Activated CD8-positive, alpha-beta memory T cell treated with anti-CD3 and anti-CD28 coated beads, Interleukin-2, amount 50 U/mL, for 24 hours (primary cell): ENCODE measurements around the gene BCL11B.
A peak's percentile ranks its signal among the peaks of the same experiment; 100 is the strongest.

Source experiments
- DNase-seq: peaks from one replicate; pipeline ENCODE4 v3.0.0-alpha.2; 2020; ENCODE audit errors: extremely low read depth

The BCL11B gene

DNA sequence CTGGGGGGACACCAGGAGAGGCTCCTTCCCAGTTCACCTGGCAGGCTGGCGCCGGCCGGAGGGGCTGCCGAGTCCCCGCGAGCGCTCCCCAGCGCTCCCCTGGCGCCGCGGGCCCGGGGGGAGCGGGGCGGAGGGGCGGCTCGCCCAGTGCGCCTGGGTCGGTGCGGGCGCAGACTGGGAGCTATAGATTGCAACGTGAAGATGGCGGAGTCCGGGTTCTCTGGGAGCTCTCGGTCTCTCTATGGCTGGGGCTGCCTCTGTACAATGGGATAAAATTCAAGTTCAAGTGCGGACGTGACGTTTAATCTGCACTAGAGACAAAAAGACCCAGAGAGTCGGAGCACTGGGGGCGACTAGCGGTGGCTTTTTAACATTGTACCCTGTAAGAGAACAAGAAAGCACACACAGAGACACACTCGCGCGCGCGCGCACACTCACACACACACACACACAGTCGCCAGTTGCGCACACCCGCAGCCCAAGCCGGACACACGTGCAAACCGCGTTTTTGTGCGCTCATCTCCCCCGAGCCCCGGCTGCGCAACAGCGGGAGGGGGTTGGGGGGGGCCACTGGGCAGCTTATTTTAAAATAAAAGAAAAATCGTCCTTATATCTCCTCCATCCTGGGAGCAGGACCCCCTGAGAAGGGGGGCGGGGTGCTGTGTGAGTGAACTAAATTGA, at the start of gene BCL11B:
Gene BCL11B (minus strand): TSS at position 247 of the 681 bp plus-strand sequence. CDS start 979 bp downstream, outside the sequence.
- DNase-seq: peak; percentile 71

DNA sequence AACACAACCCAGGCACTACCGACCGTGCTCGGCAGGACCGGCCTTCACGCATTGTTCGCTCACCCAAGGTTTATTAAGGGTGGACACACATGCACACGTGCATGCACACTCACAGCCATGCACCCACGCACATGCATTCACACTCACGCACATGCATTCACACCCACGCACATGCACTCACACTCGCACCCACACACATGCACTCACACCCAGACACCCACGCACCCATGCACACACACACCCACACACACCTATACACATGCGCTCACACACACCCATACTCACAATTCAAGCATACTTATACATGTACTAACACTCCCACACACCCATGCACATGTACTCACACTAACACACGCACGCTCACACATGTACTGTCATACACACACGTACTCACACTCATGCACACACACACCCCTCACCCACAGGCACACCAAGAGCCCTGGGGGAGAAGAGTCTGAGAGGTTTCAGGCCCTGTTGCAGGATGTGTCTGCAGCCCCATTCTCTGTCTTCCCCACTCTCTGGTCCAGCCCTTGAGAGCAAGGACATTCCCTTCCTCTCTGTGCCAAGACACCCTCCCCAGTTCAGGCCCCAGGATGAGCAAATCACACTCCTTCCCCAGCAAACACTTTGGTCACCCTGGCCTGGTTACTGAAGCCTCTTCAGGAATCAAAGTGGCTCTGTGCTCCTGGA, 49.4 kb upstream of the BCL11B start:
- no peak for DNase-seq

DNA sequence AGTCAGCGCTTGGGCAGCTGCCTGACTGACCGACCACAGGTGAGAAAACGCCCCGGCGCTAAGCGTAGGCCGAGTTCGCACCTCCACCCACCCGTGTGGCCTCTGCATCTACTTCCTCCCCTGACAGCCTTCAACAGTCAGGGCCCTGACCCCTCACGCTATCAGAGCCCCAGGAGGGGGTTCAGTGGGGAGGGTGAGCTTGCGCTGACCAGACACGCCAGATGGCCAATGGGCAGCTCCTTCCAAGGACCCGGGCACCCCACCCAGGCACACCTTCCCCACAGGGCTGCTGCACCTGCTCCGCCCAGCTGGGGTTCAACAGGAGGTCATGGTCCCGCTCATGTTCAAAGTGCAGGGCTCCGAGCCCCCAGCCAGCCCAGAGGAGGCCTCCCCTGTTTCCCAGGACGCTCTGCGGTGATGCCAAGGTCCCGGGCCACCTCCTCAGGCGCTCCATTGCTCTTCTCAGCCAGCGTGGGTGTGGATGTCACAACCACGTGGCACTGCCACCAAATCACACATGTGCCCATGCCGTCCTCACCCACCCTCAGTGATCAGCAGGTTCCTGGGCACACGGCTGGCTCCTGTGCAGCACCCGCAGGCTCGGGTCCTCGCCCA, 48.7 kb upstream of the BCL11B start:
- DNase-seq: no peak

DNA sequence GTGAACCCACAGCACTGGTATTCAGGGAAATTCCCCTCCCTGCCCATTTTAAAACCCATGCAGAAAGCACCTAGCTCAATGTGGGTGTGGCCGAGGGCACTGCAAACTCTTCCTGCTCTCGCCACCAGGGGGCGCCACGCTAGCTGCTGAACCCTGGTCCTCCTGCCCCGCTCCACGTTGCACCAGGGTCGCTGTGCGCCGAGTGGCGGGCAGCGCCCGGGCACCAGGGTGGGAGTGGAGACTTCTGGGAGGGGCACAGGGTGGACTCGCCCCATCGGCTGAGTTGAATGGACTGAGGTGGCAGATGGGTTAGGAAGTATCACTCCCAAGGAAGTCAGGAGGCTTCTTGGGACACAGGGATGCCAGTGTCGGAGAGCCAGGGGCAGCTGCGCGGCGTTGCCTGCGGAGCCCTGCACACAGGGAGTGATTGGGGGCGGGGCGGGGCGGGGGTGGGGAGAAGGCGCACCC, 48.1 kb upstream of the BCL11B start:
- DNase-seq: peak; percentile 41

DNA sequence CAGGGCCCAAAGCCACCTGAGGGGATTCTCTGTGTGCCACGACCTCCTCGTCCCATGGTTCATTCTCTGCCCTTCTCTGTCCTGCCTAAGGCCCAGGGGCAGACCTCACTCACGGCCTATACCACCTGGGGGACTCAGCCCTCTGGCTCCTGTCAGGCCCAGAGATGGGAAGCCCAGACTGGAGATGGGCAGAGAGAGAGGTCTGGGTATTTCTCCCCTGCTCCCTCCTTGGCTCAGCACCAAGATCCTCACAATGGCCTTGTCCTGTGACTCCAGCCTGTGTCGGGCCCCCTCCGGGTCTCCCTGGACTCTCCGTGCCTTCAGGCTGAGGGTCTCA, 46.9 kb upstream of the BCL11B start:
- DNase-seq: no peak

DNA sequence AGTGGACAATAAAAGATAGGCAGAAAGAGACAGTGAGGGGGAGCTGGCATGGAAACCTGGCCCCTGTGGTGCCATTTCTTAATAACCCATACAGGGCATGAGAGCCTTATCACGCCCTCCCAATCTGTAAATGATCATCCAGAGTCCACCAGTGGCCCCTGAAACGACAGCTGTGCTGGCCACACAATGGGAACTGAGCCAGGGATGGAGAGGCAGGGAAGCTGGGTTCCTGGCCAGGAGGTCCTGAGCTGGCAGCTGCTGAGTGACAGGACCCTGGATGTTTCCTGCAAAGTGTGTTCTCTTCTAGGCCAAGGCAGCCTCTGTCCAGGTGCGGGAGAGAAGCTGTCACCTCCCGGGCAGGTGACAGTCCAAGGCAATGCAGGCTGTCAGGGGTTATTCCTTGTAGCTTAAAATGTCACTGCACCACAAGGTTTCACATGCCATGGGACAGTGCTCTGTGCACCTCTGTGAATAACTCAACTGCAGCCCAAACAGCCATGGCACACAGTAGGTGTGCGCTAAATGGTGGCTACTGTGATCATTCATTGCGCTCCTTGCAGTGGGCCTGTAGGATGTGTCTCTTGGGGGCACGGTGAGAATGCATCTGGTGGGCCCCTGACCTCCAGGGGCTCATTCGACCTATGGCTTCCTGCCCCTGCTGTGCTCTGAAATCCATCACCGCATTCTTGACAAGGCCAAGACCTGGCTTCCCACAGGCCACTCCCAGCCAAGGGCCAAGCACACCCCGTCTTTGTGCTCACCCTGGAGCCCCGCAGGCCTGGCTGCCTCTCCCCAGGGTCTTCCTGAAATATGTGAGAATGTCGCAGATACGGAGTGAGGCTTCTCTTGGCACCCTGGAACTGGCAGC, 46.3 kb upstream of the BCL11B start:
- DNase-seq: no peak

DNA sequence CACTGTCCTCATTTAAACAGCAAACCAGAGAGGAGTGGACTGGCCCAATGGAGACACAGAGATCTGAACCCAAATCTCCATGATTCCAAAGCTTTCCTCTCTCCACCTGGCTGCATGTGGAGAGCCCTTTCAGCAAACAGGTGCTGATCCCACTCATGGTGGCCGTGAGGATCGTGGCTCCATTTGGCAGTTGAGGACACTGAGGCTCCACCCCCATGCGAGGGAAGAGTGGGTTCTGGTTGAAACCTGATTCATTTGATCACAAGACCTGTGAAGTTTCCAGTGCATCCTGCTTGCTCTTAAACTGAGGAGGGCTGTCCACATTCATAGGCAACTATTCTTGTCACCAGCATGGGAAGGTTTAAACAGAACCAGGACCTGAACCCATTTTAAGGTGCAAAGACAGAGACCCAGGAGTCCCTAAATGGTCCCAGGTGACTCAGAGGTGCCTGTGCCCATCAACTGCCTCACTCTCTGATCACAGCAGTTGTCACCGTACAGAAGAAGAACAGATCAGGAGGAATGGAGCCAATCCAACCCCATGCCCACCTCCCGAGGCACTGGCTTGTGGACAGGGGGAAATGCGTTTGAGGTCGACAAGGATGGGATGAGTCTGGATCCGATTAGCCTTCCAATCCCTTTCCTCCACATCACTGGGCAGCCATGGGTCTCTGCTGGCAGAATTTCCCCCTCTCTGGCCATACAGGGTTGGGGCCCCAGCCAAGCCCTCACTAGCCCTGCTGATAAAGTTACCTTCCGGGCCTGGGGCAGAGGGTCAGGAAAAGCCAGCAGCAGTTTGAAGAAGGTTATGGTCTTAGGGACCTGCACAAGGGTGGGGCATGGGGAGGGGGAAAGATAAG, 45.5 kb upstream of the BCL11B start:
- DNase-seq: no peak

DNA sequence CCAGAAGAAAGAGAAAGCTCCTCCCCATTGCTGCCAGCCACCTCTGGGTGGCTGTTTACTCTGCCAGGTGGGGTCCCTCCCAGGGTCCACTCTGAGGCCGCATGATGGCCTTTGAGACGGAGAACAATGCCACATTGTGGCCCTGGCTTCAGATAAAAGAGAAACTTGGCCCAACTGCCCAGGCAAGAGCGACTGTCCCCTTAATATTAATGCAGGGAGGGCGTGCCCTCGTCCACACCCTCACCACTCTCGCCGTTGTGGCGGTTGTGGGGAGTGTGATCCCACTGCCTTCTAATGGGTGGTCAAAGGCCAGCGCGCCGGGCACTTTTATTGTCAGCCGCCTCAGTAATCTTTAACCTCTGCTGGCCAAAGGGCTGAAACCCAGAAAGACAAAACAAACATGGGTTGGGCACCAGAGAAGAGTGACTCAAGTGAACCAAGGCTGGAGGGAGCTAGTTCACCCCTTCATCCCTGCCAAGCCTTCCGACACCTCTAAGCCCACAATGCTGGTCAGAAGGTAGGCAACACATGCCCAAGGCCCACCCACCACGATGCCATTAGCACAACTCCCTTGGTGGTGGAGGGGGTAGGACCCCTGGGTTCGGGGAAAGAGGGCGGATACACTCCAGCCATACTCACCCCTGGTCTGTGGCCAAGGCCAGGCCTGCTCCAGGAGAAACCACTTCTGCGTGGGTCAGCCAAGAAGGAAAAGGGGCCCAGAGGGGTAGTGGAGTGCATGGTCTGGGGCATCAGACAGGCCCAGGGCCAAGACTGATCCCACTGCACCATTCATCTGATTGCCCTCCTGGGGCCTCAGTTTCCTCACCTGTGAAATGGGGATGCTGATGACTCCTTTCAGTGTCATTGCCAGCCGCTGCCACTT, 44.5 kb upstream of the BCL11B start:
- no peak for DNase-seq

DNA sequence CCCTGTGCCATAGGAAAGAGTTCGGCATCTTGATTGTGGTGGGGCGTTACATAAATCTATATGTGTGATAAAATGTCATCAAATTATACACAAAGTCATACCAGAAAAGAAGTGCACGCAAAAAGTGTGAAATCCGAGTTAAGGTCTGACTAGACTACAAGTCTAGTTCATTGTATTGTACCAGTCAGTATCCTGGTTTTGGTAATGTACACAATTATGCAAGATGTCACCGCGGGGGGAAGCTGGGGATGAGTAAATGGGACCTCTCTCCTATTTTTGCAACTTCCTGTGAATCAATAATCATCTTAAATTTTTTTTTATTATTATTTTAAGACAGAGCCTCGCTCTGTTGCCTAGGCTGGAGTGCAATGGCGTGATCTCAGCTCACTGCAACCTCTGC, 43.2 kb upstream of the BCL11B start:
- DNase-seq: no peak

DNA sequence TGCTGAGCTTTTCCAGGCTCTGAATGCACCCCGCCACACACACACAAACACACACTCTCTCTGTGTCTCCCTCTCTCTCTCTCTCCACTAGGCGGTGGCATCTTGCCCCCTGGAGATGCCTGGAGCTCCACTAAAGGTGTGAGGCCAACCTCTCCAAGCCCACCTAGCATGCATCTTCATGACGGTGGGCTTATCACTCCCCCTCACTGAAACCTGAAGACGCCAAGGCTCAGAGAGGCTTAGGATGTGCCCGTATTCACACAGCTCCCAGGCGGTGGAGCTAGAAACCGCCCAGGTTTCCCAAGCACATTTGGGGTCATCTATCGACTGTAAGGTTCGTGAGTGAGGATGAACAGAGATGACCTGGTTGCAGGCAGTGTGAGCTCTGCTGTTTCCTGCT, 42.6 kb upstream of the BCL11B start:
- no peak for DNase-seq

DNA sequence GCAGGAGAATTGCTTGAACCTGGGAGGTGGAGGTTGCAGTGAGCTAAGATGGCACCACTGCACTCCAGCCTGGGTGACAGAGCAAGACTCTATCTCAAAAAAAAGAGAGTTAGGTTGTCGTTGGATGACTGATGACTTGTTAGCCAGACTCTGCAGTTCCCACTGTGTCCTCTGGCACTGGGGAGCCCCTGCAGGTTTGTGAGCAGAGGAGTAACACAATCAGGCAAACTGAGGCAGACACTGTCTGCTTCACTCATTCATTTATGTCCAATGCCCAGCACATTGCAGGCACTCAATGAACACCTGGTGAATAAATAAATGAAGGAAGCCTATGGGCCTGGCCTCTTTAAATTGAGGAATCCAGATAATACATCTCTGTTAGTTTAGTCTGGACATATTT, 41.2 kb upstream of the BCL11B start:
- no peak for DNase-seq

DNA sequence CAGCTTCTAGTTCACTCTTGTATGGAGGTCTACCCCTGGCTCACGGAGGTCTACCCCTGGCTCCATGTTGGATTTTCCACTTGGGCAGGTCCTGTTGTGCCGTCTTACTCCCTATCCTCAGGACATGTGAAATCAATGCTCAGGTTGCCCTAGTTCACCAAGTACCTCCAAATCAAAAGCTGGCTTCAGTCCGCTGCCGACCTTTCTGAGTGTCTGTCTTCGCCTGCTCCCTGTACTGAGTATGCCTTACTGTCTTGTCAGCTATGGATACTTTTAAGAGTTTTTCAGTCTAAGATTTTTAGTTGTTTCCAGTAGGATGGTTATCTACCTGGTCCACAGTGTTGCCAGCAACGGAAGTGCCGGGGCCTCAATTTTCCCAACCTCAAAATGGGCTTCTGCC, 40.1 kb upstream of the BCL11B start:
- no peak for DNase-seq

DNA sequence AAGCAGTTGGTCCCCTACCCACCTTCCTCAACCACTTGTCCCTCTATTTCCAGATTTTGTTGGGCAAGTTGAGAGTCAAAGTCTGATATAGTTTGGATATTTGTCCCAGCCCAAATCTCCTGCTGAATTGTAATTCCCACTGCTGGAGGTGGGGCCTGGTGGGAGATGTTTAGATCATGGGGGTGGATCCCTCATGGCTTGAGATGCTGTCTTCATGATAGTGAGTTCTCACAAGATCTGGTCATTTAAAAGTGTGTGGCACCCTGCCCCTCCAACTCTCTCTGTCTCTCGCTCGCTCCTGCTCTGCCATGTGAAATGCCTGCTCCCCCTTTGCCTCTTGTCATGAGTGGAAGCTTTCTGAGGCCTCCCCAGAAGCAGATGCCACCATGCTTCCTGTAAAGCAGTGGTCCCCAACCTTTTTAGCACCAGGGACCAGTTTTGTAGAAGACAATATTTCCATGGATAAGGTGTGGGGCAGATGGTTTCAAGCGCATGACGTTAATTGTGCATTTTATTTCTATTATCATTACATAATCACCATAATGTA, 37.3 kb upstream of the BCL11B start:
- no peak for DNase-seq

DNA sequence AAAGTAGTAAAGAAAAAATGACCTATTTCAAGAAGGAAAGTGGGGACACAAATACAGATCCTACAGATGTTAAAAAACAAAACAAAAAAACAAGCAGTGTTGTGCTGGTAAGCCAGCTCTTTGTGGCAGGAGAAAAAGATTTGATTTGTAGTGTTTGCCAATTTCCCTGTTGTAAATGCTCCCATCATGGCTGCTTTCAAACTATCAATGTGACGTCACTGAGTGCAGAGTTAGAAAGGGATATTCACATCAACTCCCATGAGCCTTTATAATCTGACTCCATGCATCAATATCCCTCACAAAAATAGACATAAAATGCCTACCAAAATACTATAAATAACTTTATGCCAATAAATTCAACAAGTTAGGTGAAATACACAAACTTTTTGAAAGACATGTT, 32.2 kb upstream of the BCL11B start:
- DNase-seq: no peak

DNA sequence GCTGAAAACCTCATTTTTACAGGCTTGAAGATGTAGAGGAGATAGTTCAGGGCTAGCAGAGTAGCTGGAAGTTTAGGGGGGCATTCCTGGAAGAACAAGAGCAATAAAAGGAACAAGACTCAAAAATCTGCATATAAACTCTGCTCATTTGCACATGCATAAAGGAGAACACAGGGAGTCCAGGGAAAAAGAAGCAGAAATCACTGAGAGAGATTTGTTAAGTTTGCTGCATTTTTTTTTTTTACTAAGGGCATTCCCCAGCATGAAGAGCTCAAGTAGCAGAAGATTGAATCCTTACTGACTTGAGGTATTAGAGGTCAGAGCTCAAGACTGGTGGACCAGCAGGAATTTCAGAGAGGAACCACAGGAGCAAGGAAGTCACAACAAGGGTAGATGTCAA, 28.2 kb upstream of the BCL11B start:
- DNase-seq: no peak

DNA sequence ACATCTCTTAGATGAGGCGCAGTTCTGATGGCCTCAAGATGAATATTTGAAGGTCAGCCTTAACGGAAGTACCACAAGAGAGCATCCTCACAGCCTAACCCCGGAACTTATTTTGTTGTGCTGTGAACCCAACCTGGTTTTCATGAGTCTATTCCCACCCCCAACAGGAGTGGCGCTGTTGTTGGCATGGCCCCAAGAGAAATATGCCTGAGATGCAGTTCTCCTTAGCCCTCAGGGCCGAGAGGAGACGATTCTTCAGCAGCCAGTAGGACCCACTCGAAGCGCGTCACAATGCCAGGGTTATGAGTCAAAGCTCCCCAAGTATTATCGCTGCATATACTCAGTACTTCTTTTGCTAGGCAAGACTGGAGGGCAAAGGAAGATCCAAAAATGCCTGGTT, 24.5 kb upstream of the BCL11B start:
- DNase-seq: no peak

DNA sequence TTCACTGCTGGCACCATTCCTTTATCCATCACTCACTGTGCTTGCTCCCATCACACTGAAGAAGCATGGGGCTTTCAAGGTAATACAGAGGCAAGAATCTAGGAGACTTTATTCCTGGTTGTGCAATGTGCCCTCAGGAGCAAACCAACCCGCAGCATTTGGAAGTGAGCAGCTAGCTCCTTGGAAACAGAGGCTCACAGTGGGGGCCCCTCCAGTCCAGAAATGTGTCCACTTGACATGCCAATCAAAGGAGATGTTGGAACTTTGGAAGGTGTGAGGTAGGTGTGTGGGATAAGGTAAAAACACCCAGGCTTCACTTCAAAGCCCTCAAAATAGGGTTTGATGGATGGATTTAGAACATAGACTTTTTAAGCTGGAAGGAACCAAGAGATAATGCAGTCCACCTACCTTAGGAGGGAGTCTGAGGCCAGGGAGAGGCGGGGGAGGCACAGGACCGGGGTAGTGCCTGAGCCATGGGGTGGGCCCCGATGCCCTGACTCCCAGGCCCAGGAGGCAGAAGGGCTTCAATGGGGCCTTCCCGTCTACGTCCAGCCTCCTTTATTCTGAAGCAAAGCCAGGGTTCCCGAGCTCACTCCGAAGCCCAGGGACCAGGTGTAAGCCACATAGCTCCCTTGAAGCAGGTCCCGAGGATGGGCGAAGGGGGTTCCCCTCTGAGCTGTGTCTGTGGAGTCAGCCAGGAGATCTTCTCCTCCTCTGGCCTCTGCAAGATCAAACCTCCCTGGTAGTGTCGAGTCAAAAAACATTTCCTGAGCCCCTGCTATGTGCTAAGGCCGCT, 17.6 kb upstream of the BCL11B start:
- no peak for DNase-seq

DNA sequence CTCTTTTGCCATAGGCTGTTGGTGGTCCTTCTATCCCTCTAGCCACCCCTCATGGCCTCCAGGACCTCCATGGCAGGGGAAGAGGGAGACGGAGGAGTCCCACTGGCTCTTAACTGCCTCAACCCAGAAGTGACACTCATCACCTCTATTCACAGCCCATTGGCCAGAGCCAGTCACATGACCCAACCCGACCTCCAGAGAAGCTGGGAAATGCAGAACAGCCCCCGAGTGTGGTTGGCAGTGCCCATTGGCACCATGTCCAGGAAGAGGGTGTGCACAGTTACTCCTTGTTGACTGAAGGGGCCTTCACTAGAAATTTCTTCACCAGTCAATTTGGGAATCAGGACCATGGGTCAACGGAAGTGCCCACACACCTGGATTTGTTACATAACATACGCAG, 17.0 kb upstream of the BCL11B start:
- DNase-seq: no peak

DNA sequence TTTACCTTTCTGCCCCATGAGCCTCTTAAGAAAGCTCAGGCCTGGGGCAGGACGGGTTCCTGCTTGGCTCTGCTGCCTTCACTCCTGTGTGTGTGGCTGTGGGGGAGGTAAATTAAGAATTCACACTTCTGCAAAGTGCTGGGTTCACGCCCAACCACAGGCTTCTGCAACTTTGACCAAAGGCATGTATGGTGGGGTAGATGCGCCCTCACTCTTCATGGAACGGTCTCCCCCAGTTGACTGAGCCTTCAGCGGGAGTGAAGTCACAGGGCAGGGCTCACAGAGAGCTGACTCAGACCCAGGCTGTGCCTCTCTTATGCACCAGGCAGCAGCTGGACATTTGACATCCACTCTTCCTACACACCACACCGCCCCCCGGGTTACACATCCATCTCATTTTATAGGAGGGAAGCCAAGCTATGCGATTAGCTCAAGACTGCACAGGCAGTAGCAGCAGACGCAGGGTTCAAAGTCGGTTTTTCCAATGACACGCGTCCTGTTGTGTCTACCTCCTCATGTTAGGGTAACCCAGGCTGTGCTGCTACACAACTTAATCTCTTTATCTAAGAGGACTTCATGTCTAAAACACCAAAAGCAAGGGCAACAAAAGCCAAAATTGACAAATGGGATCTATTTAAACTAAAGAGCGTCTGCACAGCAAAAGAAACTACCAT, 15.4 kb upstream of the BCL11B start:
- no peak for DNase-seq
